GM21526 (cell line): ENCODE data around the gene CYP46A1.
"Not testable (repeated sequence)": the region's sequence is repeated elsewhere in the genome, so short reads cannot be mapped to it uniquely, and the experiment has no call there.

Experiments
- ATAC-seq: cut with Tn5 transposase; IDR thresholded peaks from one replicate; pipeline ENCODE4 v1.9.1; 2021; ENCODE audit warnings: moderate library complexity; ENCODE audit not compliant: unreplicated experiment, low FRiP score

The CYP46A1 gene

GRCh38 chr14:99683619-99684409 lies at the start of gene CYP46A1:
CYP46A1 (plus strand) TSS chr14:99684298; CDS start chr14:99684418, 120 bp downstream.
- ATAC-seq, result peak; percentile 88

GRCh38 chr14:99634443-99634842 lies 49.7 kb upstream of the CYP46A1 start:
- ATAC-seq, result no peak

GRCh38 chr14:99635116-99635515 lies 49.0 kb upstream of the CYP46A1 start:
- no peak for ATAC-seq

GRCh38 chr14:99636487-99636886 lies 47.6 kb upstream of the CYP46A1 start:
- ATAC-seq, result no peak

- no peak for ATAC-seq
Measured at GRCh38 chr14:99637624-99638023, 46.5 kb upstream of the CYP46A1 start.

- ATAC-seq, result not testable (repeated sequence)
Measured at GRCh38 chr14:99642771-99643170, 41.3 kb upstream of the CYP46A1 start.

GRCh38 chr14:99643343-99643742 lies 40.8 kb upstream of the CYP46A1 start:
- no peak for ATAC-seq

GRCh38 chr14:99644035-99644587 lies 40.0 kb upstream of the CYP46A1 start:
- ATAC-seq, result no peak

GRCh38 chr14:99644723-99645544 lies 39.2 kb upstream of the CYP46A1 start, which contains the start of gene HHIPL1:
HHIPL1 (plus strand) TSS chr14:99645129; CDS start chr14:99645208, 79 bp downstream.
- no peak for ATAC-seq

GRCh38 chr14:99645545-99646505 lies 38.3 kb upstream of the CYP46A1 start:
- ATAC-seq, result no peak

GRCh38 chr14:99647411-99647810 lies 36.7 kb upstream of the CYP46A1 start:
- ATAC-seq, result no peak

GRCh38 chr14:99648027-99648784 lies 35.9 kb upstream of the CYP46A1 start:
- ATAC-seq, result no peak

- ATAC-seq, result no peak
Measured at GRCh38 chr14:99649219-99649618, 34.9 kb upstream of the CYP46A1 start.

GRCh38 chr14:99649643-99650042 lies 34.5 kb upstream of the CYP46A1 start:
- no peak for ATAC-seq

GRCh38 chr14:99650189-99650588 lies 33.9 kb upstream of the CYP46A1 start:
- no peak for ATAC-seq

- no peak for ATAC-seq
Measured at GRCh38 chr14:99651953-99652746, 31.9 kb upstream of the CYP46A1 start.

- ATAC-seq, result no peak
Measured at GRCh38 chr14:99654235-99654985, 29.7 kb upstream of the CYP46A1 start.

GRCh38 chr14:99655521-99655920 lies 28.6 kb upstream of the CYP46A1 start:
- ATAC-seq, result no peak
